MV-4-11 (cell line): Measurements from ENCODE around the gene ZNF765.
"Not testable (repeated sequence)": the region's sequence is repeated elsewhere in the genome, so short reads cannot be mapped to it uniquely, and the experiment has no call there.

ENCODE experiments used
- DNase-seq: peaks from one replicate; lab custom pipeline; 2025; lab: John Stamatoyannopoulos, UW

The ZNF765 gene

DNA sequence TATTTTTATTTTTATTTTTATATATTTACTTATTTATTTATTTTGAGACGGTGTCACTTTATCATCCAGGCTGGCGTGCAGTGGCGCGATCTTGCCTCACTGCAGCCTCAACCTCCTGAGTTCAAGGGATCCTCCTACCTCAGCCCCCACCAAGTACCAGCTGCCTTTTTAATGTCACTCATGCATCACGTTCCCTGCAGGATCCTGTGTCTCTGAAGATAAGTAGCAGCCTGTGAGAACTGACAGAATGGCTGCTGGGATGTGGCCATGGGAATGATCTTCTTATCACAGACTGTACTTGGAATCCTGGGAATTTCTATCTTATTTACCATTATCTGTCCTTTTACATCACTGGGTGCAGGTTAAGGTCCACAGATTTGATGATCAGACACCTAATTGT lies 27.6 kb downstream of the ZNF765 start:
- DNase-seq = no peak

DNA sequence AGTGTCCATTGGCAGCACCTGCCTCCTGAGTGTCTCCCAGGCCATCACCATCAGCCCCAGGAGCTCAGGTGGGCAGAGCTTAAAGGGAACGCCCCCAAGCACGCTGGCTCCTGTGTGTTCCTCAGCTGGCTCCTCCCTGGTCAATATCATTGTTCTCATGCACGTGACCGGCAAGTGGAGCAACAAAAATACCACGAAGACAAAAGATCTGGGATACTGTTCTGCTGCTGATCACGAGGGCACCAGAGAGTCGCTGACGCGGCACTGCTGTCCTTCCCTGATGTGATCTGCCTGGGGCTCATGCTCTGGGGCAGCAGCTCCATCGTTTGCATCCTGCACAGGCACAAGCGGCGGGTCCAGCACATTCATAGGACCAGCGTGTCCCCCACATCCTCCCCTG lies 28.1 kb downstream of the ZNF765 start:
- DNase-seq = not testable (repeated sequence)

DNA sequence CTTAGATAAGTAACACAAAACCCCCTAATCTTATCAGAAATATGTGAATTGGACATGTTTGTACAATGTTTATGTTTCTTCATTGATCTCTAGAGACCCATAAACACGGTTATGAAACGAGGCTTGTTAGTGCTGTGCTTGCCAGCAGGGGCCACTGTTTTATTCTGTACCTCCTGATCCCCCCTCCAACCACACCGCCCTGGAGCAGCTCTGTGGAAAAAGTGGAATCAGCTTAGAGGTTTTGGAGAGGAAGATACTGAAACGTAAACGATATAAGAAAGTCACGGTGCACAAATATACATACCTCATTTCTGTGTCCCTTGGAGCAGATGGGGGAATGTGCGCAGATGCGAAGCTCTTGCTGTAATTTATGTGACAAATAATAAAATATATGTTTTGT lies 28.7 kb downstream of the ZNF765 start:
- not testable (repeated sequence) for DNase-seq

DNA sequence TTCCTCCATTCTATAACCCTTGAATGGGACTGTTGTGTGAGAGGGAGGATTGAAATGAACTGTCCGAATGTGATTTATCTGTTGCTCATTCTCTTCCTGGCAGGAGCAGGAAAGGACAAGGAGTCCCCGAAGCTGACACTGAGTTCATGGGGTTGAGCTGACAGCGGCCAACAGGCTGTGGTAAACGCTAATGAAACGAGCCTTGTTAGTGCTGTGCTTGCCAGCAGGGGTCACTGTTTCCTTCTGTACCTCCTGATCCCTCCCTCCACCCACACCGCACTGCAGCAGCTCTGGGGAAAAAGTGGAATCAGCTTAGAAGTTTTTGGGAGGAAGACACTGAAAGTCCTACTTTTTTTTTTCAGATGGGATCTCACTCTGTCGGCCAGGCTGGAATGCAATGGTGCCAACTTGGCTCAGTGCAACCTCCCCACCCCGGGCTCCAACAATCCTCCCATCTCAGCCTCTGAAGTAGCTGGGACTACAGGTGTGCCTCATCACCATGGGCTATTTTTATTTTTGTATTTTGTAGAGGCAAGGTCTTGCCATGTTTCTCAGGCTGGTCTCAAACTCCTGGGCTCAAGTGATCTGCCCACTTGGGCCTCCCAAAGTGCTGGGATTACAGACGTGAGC lies 30.1 kb downstream of the ZNF765 start:
- no peak for DNase-seq

DNA sequence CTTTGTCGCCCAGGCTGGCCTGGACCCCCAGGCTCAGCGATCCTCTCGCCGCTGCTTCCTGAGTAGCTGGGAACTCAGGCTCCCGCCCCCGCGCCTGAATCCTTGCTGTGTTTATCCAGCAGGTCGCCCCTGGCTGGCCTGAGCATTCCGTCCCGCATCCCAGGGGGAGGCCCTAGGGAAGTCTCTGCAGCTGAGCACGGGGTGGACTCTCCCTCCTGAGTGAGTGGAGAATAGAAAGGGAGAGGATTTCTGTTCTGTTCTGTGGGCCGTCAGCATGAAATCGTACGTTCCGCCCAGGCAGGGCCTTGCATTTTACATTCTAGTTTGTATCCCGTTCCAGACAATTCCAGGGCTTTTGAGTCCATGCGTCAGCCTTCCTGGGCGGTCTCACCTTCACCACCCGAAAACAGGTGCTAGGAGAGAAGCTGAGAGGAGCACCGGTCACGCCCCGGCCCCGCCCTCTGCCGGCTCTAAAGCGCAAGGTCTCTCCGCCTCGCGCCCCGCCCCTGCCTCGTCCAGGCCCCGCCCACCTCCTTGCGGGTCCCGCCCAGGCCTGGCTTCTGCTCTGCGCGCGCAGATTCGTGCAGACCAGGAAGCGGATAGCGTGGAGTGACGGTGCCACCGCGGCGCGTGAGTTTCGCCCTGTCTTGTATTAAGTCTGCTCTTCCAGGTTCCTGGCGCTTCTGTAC lies 36.6 kb downstream of the ZNF765 start, which contains the start of gene ZNF761:
ZNF761 (plus strand) TSS at position 586 of the 689 bp plus-strand sequence. CDS start 15,285 bp downstream, outside the sequence.
- DNase-seq = peak; percentile 89

DNA sequence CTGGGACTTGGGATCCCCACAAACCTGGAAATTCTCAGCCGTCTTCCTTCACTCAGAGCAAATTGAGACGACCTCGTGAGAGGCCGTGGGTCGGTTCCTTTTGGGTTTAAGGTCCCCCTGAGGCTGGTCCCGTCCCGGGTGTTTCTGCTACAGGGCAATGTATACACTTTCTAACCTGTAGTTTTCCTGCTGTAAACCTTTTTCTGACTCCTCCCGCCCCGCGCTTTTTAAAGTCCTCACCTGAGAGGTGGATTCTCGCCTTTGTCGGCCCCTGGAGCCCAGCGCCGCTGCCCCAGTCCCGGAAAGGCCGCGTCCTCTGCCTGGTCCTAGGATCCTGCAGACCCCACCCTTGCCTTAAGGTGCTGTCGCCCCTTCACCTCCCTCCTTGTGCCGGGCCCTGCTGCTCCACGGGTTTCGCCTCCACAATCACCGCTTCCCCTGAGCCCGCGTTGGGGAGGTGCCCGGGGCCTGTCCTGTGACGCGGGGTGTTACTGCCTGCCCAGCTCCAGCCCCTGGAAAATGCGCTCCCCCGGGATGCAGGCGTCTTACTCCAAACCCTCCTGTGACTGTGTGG lies 37.2 kb downstream of the ZNF765 start:
- DNase-seq = no peak

DNA sequence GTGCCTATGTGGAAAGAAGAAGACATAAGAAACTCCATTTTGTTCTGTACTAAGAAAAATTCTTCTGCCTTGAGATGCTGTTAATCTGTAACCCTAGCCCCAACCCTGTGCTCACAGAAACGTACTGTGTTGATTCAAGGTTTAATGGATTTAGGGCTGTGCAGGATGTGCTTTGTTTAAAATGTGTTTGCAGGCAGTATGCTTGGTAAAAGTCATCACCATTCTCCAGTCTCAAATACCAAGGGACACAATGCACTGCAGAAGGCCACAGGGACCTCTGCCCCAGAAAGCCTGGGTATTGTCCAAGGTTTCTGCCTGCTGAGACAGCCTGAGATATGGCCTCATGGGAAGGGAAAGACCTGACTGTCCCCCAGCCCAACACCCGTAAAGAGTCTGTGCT lies 48.9 kb downstream of the ZNF765 start:
- not testable (repeated sequence) for DNase-seq

DNA sequence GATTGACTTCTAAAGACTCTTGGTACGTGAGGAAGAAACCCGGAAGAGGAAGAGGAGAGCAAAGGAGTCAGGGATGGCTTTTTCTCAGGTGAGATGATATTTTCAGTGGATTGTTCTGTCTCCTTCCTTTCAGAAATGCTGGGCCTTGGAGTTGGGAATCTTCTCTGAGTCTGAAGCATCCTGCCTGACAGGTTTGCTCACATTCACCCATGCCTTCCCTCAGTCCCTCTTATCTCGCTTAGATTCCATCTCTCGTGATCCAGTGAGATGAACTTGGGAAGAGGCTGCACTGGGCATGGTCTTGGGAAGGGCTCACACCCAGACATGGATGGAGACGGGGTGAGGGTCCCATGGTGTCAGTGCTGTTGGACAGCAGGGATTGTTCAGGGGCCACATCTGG lies 52.2 kb downstream of the ZNF765 start:
- DNase-seq = not testable (repeated sequence)

DNA sequence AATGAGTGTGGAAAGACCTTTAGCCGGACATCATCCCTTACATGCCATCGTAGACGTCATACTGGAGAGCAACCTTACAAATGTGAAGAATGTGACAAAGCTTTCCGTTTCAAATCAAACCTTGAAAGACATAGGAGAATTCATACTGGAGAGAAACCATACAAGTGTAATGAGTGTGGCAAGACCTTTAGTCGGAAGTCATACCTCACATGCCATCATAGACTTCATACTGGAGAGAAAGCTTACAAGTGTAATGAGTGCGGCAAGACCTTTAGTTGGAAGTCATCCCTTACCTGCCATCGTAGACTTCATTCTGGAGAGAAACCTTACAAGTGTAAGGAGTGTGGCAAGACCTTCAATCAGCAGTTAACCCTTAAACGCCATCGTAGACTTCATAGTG lies 60.9 kb downstream of the ZNF765 start:
- DNase-seq = no peak

DNA sequence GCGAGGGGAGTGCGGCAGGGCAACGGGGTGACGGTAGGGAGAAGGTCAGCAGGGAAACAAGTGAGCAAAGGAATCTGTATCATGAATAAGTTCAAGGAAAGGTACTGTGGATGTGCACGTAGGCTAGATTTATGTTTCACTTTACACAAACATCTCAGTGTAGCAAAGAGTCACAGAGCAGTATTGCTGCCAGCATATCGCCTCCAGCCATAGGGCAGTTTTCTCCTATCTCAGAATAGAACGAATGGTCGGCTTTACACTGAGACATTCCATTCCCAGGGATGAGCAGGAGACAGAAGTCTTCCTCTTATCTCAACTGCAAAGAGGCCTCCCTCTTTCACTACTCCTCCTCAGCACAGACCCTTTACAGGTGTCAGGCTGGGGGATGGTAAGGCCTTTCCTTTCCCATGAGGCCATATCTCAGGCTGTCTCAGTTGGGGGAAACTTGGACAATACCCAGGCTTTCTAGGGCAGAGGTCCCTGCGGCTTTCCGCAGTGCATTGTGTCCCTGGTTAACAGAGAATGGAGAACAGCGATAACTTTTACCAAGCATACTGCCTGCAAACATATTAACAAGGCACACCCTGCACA lies 65.3 kb downstream of the ZNF765 start:
- DNase-seq = not testable (repeated sequence)

DNA sequence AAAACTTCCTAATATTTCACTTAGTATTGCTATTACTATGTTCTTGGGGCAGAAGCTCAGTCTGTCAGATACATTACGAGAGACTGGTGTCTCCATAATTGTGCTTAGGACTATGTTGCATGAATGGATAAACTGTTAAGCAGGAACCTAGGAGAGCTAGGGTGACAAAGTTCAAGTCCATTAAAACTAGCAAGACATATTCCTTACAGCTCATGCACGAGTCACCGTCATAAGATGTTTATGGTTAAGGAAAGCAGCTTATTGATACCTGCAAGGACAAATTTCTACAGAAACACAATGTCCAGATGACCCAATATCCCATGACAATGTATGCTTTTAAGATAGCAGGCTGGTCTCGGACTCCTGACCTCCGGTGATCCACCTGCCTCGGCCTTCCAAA lies 66.9 kb downstream of the ZNF765 start:
- DNase-seq = no peak

DNA sequence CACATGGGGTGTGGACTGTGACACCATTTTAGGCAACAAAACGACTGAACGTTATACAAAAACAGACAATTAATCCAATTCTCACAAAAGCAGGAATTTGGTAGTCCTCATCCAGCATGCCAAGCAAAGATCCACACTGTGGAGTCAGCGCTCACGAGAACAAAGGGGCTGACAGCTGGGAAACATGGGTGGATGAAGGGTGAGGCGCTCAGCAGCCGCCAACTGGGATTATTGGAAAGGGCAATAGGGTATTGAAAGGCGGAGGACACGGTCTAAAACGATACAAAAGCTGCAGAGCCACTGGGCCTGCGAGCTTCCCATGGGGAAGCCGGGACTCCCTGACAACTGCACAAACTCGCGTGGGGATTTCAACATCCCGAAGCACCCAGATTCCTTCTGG lies 67.9 kb downstream of the ZNF765 start:
- DNase-seq = no peak

DNA sequence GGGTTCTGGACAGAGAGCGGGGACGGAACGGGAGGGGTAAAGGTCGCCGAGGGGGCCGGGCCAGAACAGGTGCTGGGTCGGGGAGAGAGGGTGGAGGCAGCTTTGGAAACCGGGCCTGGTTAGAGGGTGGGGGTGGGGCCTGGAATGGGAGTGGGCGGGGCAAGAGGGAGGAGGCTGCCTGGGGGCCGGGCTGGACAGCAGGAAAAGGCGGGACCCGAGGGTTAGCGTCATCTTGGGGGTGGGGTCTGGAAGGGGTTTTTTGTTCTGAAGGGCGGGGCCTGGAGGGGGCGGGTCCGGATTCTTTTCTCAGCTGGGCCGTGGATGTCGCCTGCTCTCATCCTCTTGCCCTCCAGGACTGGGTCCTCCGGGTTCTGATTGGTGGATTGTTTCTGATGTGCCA lies 68.3 kb downstream of the ZNF765 start:
- no peak for DNase-seq

DNA sequence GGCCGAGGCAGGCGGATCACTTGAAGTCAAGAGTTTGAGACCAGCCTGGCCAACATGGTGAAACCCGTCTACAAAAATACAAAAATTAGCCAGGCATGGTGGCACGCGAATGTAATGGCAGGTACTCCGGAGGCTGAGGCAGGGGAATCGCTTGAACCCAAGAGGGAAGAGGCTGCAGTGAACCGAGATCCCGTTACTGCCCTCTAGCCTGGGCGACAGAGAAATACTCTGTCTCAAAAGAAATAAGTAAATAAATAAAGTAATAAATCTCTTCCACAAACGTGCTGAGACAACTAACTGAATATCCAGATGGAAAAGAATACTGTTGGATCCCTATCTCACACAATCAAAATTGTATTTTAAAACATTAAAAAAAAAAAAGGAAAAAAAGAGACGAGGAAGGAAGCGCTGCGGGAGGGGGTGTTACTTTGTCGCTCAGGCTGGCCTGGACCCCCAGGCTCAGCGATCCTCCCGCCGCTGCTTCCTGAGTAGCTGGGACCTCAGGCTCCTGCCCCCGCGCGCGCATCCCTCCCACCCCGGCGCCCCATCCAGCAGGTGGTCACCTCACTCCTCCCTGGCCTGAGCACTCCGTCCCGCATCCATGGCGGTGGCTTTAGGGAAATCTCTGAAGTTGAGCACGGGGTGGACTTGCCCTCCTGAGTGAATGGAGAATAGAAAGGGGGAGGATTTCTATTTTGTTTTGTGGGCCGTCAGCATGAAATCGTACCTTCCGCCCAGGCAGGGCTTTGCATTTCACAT lies 72.0 kb downstream of the ZNF765 start:
- no peak for DNase-seq

DNA sequence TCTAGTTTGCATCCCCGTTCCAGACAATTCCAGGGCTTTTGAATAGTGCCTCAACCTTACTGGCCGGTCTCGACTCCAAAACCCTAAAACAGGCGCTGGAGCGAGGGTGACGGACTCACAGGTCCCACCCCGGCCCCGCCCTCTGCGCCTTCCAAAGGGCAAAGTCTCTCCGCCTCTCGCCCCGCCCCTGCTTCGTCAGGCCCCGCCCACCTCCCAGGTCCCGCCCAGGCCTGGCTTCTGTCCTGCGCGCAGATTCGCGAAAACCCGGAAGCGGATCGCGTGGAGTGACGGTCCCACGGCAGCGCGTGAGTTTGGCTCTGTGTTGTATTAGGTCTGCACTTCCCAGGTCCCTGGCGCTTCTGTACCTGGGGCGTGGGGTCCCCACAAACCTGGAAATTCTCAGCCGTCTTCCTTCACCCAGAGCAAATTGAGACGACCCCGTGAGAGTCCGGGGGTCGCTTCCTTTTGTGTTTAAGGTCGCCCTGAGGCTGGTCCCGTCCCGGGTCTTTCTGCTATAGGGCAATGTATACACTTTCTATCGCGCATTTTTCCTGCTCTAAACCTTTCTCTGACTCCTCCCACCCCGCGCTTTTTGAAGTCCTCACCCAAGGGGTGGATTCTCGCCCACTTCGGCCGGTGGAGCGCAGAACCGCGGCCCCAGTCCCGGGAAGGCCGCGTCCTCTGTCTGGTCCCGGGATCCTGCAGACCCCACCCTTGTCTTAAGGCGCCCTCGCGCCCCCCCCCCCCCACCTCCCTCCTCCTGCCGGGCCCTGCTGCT lies 72.7 kb downstream of the ZNF765 start, which contains the start of gene ZNF813:
ZNF813 (plus strand) TSS at position 249 of the 778 bp plus-strand sequence. CDS start 16,090 bp downstream, outside the sequence.
- no peak for DNase-seq

DNA sequence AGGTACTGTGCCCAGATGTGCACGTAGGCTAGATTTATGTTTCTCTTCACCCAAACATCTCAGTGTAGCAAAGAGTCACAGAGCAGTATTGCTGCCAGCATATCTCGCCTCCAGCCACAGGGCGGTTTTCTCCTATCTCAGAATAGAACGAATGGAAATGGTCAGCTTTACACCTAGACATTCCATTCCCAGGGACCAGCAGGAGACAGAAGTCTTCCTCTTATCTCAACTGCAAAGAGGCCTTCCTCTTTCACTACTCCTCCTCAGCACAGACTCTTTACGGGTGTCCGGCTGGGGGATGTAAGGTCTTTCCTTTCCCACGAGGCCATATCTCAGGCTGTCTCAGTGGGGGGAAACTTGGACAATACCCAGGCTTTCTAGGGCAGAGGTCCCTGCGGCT lies 73.7 kb downstream of the ZNF765 start:
- not testable (repeated sequence) for DNase-seq

DNA sequence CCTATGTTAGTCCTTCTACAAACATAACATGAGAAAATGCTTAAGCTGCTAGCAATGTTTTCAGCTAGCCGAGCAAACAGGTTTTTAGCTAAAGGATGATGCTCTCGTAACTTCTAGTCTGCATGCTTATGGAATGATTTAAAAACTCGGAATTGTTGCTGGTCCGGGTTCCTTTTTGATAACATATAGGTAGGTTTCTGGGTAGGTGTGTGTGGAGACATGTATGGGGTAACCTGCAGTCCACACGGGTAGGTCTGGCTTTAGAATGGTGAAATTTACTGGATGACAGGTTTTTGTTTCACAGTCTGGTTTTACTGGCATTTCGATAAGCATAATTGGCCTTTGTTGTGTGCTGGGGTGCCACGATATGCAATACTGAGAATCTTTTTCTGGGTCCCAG lies 77.0 kb downstream of the ZNF765 start:
- DNase-seq = no peak

DNA sequence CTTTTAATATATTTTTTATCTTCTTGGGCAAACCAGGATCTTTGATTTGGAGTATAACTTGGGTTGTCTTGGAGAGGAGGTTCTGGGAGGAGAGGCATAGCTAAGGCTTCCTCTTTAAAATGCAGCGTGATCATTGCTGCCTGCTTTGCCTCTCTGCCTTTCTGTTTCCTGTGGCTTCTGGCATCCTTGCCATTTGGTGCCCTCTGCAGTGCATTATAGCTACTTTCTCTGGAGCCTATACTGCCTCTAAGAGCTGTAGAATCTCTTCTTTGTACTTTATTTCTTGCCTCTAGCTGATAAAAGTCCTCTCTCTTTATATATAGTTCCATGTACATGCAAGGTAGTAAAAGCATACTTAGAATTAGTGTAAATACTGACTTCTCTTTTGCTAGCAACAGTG lies 79.9 kb downstream of the ZNF765 start:
- not testable (repeated sequence) for DNase-seq

DNA sequence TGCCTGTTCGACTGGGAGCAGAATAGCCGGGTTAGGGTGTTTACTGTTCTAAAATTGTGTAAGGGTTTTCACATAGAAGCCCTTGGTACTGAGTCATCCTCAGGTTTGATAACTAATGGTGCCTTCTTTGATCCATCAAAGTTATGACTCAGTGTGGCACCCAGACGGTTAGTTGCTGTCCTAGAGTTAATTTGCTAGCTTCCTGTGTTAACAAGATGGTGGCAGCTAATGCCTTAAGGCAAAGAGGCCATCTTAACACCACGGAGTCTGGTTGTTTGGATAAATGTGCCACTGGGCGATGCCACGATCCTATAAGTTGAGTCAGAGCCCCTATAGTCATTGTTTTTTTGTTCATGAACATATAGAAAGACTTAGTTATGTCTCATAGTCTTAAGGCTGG lies 80.5 kb downstream of the ZNF765 start:
- DNase-seq = not testable (repeated sequence)
